Measurements from ENCODE around the gene SH3RF1. TPM values are rescaled to one million over a fixed set of nuclear protein-coding genes. Genes with fewer than 3 reads are reported as not detected.

Gene SH3RF1
- total and polyA plus RNA-seq, 2 experiments from 2014 or later: 7.8 to 12.4 TPM

DNA sequence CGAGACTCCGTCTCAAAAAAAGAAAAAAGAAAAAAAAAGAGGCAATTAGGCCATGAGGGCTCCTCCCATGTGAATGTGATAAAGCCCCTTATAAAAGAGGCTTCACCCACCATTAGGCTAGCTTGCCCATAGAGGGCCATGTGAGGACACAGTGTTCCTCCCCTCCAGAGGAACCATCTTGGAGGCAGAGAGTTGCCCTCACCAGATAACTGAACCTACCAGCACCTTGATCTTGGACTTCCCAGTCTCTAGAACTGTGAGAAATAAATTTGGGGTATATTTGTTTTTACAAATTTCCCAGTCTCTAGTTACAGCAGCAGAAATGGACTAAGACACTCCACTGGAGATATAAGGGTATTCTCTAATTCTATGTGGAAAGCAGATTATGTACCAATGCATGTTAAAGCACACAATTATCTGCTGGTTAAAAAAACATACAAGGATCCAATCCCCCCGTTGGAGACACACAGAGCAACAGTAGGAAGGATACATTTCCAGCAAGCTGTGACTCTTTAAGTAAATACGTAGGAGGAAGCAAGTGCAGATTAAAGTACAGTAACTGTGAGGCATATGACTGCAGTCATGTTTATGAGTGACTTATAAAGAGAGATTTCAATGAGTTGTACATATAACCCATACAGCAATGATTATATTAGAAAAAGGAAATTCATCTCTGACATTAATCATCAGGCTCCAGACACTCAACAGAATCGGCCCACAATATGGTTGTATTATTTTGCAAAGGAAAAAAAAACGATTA lies 21.4 kb downstream of the SH3RF1 start:
- H2AFZ ChIP-seq: no peak overlapping the region
- H3K9me3 Mint-ChIP-seq: no peaks in the 10 kb centered on the region
- no peaks in the 10 kb centered on the region for H3K27me3 ChIP-seq (ENCODE audit: insufficient read depth)
- H3K36me3 ChIP-seq (ENCODE audit: insufficient read depth): no peaks in the 10 kb centered on the region
- peaks cover 12% of the 10 kb centered on the region; the same call in 2 of the 3 replicates for H3K36me3 Mint-ChIP-seq (ENCODE audit: low read depth)
- no peak overlapping the region for H3K4me3 ChIP-seq
- peaks cover 55% of the 10 kb centered on the region for H3K4me1 ChIP-seq (ENCODE audit: insufficient read depth)
- ATAC-seq (no peak), DNase-seq (ENCODE audit: low spot score) (no peak)
- peaks cover 69% of the 10 kb centered on the region for H3K4me1 Mint-ChIP-seq
- H3K4me3 Mint-ChIP-seq: no peak overlapping the region
- H3K27ac Mint-ChIP-seq: no peak overlapping the region
- H3K27me3 Mint-ChIP-seq (ENCODE audit: insufficient read depth, low read depth, poor library complexity): peaks cover 4% of the 10 kb centered on the region
- TF ChIP-seq EZH2 (IDR thresholded peaks at IDR 0.05; ENCODE audit: low read depth, unreplicated experiment) (no peak), ZNF114 (CRISPR knock-in tag; IDR thresholded peaks at IDR 0.05) (no peak)
- no peak overlapping the region for H3K4me2 ChIP-seq
- peaks cover 92% of the 10 kb centered on the region for H3K79me2 ChIP-seq (replicated peaks; ENCODE audit: insufficient read depth)
- no peaks in the 10 kb centered on the region for H3K9me2 ChIP-seq (ENCODE audit: insufficient read depth)
- no peak overlapping the region for H3K27ac ChIP-seq (ENCODE audit: low read depth)
- no peaks in the 10 kb centered on the region for H3F3A ChIP-seq (replicated peaks; ENCODE audit: low read depth)
- H4K20me1 ChIP-seq (replicated peaks; ENCODE audit: insufficient read depth): no peaks in the 10 kb centered on the region

GRCh38 chr4:169248645-169249044 lies 22.1 kb downstream of the SH3RF1 start:
- H3K4me1 ChIP-seq (ENCODE audit: insufficient read depth): peaks cover 55% of the 10 kb centered on the region
- no peak overlapping the region for H3K4me2 ChIP-seq
- no peak overlapping the region for H3K4me3 ChIP-seq
- peaks cover 89% of the 10 kb centered on the region for H3K79me2 ChIP-seq (replicated peaks; ENCODE audit: insufficient read depth)
- TF ChIP-seq NANOG (IDR thresholded peaks at IDR 0.05; ENCODE audit: borderline replicate concordance) (no peak), ZNF114 (CRISPR knock-in tag; IDR thresholded peaks at IDR 0.05) (no peak), EZH2 (IDR thresholded peaks at IDR 0.05; ENCODE audit: low read depth, unreplicated experiment) (no peak), ZNF331 (CRISPR knock-in tag; IDR thresholded peaks at IDR 0.05; ENCODE audit: low read depth) (no peak), ETS1 (IDR thresholded peaks at IDR 0.05) (no peak), STAT1 (IDR thresholded peaks at IDR 0.05; ENCODE audit: unreplicated experiment) (no peak), JUNB (IDR thresholded peaks at IDR 0.05; ENCODE audit: unreplicated experiment) (no peak), POLR2AphosphoS5 (IDR thresholded peaks at IDR 0.05; ENCODE audit: low read depth) (no peak), EZH2phosphoT487 (IDR thresholded peaks at IDR 0.05; ENCODE audit: unreplicated experiment) (no peak), CREB1 (CRISPR knock-in tag; IDR thresholded peaks at IDR 0.05; ENCODE audit: low read depth) (no peak)
- TF ChIP-seq, protein P1, sequence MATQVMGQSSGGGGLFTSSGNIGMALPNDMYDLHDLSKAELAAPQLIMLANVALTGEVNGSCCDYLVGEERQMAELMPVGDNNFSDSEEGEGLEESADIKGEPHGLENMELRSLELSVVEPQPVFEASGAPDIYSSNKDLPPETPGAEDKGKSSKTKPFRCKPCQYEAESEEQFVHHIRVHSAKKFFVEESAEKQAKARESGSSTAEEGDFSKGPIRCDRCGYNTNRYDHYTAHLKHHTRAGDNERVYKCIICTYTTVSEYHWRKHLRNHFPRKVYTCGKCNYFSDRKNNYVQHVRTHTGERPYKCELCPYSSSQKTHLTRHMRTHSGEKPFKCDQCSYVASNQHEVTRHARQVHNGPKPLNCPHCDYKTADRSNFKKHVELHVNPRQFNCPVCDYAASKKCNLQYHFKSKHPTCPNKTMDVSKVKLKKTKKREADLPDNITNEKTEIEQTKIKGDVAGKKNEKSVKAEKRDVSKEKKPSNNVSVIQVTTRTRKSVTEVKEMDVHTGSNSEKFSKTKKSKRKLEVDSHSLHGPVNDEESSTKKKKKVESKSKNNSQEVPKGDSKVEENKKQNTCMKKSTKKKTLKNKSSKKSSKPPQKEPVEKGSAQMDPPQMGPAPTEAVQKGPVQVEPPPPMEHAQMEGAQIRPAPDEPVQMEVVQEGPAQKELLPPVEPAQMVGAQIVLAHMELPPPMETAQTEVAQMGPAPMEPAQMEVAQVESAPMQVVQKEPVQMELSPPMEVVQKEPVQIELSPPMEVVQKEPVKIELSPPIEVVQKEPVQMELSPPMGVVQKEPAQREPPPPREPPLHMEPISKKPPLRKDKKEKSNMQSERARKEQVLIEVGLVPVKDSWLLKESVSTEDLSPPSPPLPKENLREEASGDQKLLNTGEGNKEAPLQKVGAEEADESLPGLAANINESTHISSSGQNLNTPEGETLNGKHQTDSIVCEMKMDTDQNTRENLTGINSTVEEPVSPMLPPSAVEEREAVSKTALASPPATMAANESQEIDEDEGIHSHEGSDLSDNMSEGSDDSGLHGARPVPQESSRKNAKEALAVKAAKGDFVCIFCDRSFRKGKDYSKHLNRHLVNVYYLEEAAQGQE (IDR thresholded peaks at IDR 0.05; ENCODE audit: unreplicated experiment): no peak
- TF ChIP-seq, protein P2, sequence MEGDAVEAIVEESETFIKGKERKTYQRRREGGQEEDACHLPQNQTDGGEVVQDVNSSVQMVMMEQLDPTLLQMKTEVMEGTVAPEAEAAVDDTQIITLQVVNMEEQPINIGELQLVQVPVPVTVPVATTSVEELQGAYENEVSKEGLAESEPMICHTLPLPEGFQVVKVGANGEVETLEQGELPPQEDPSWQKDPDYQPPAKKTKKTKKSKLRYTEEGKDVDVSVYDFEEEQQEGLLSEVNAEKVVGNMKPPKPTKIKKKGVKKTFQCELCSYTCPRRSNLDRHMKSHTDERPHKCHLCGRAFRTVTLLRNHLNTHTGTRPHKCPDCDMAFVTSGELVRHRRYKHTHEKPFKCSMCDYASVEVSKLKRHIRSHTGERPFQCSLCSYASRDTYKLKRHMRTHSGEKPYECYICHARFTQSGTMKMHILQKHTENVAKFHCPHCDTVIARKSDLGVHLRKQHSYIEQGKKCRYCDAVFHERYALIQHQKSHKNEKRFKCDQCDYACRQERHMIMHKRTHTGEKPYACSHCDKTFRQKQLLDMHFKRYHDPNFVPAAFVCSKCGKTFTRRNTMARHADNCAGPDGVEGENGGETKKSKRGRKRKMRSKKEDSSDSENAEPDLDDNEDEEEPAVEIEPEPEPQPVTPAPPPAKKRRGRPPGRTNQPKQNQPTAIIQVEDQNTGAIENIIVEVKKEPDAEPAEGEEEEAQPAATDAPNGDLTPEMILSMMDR (conservative IDR thresholded peaks at IDR 0.05; ENCODE audit: low read depth in 2 of 2): no peak
- no peaks in the 10 kb centered on the region for H4K20me1 ChIP-seq (replicated peaks; ENCODE audit: insufficient read depth)
- ATAC-seq: no peak
- no peaks in the 10 kb centered on the region for H3K27me3 ChIP-seq (ENCODE audit: insufficient read depth)
- H3K27ac Mint-ChIP-seq: no peak overlapping the region
- peaks cover 12% of the 10 kb centered on the region; the same call in 2 of the 3 replicates for H3K36me3 Mint-ChIP-seq (ENCODE audit: low read depth)
- H3K9me3 Mint-ChIP-seq: no peaks in the 10 kb centered on the region
- no peak overlapping the region for H2AFZ ChIP-seq
- no peak overlapping the region for H3K4me3 Mint-ChIP-seq
- no peaks in the 10 kb centered on the region for H3K36me3 ChIP-seq (ENCODE audit: insufficient read depth)
- H3K27ac ChIP-seq (ENCODE audit: low read depth): no peak overlapping the region
- no peak for DNase-seq (ENCODE audit: low spot score)
- peaks cover 4% of the 10 kb centered on the region for H3K27me3 Mint-ChIP-seq (ENCODE audit: insufficient read depth, low read depth, poor library complexity)
- H3K4me1 Mint-ChIP-seq: peaks cover 69% of the 10 kb centered on the region
- no peaks in the 10 kb centered on the region for H3K9me2 ChIP-seq (ENCODE audit: insufficient read depth)
- H3F3A ChIP-seq (replicated peaks; ENCODE audit: low read depth): no peaks in the 10 kb centered on the region

Measured in GM23338 (cell line).